Keratinocyte (primary cell): Measurements from ENCODE around the gene CHRDL1.

Experiments
- CTCF ChIP-seq, 3 experiments: IDR thresholded peaks in 1 of 3; conservative IDR thresholded peaks in 1 of 3; optimal IDR thresholded peaks in 1 of 3; 2 replicates in 2 of 3; 3 replicates in 1 of 3; pipeline versions ENCODE3 to v1.5.1; 2011; ENCODE audit warnings: low read length in 3 of 3, mild to moderate bottlenecking in 3 of 3, moderate library complexity in 2 of 3, control low read depth in 1 of 3, inconsistent platforms in 1 of 3; ENCODE audit not compliant: insufficient read depth in 2 of 3; ENCODE audit errors: extremely low read depth in 1 of 3
- EZH2 ChIP-seq: IDR thresholded peaks from one replicate; pipeline ENCODE4 v1.6.1; 2012; ENCODE audit warnings: inconsistent platforms, mild to moderate bottlenecking, low read length, moderate library complexity

- TF ChIP-seq EZH2 (no peak), CTCF (optimal IDR thresholded peaks at IDR 0.05 in 1 of 3, IDR thresholded peaks at IDR 0.05 in 1 of 3, conservative IDR thresholded peaks at IDR 0.05 in 1 of 3; ENCODE audit: extremely low read depth in 1 of 3, insufficient read depth in 2 of 3, low read length in 3 of 3) (no peak)
These were observed 40.0 kb downstream of the CHRDL1 start for GRCh38 chrX:110755611-110756010.
